ENCODE data around the gene GLI3. TPM values are rescaled to one million over a fixed set of nuclear protein-coding genes. Genes with fewer than 3 reads are reported as not detected.

The GLI3 gene
- total and polyA plus RNA-seq, 10 of the 15 experiments (the other 5 are each of a cell fraction or from before 2014, with no cell fraction given): 0.01 TPM; not detected in 8

DNA sequence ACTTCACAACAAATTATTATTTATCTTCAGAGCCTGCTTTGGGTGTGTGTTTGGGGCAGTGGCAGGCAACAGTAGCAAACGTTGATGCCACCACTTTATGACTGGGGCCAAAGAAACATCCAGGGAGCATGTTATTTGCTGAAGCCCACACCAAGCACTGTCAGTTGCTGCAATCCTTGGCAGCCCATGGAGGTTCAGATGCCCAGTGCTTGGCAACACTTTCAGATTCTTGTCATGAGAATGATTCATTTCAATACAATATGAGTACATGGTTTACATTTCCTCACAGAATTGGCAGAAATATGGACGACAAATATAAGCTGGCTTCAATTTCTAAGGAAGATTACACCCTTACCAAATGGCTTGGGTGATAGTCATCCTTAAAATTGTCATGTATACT lies 46.5 kb upstream of the GLI3 start (continued):
- TF ChIP-seq, protein P1, sequence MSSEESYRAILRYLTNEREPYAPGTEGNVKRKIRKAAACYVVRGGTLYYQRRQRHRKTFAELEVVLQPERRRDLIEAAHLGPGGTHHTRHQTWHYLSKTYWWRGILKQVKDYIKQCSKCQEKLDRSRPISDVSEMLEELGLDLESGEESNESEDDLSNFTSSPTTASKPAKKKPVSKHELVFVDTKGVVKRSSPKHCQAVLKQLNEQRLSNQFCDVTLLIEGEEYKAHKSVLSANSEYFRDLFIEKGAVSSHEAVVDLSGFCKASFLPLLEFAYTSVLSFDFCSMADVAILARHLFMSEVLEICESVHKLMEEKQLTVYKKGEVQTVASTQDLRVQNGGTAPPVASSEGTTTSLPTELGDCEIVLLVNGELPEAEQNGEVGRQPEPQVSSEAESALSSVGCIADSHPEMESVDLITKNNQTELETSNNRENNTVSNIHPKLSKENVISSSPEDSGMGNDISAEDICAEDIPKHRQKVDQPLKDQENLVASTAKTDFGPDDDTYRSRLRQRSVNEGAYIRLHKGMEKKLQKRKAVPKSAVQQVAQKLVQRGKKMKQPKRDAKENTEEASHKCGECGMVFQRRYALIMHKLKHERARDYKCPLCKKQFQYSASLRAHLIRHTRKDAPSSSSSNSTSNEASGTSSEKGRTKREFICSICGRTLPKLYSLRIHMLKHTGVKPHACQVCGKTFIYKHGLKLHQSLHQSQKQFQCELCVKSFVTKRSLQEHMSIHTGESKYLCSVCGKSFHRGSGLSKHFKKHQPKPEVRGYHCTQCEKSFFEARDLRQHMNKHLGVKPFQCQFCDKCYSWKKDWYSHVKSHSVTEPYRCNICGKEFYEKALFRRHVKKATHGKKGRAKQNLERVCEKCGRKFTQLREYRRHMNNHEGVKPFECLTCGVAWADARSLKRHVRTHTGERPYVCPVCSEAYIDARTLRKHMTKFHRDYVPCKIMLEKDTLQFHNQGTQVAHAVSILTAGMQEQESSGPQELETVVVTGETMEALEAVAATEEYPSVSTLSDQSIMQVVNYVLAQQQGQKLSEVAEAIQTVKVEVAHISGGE (CRISPR knock-in tag; IDR thresholded peaks at IDR 0.05): no peak

DNA sequence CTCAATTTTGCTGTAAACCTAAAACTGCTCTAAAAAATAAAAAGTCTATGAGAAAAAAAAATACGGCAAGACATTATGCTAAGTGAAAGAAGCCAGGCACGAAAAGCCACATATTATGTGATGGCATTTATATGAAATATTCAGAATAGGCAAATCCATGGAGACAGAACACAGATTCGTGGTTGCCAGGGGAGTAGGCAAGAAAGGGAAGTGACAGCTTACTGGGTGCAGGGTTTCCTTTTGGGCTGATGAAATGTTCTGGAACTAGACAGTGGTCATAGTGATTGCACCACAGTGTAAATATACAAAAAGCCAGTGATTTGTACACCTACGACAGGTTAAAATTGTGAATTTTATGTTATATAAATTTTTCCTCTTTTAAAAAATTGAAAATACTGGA lies 41.3 kb upstream of the GLI3 start:
- Histone ChIP-seq H3K9me3 (replicated peaks; ENCODE audit: control insufficient read depth, insufficient read depth, low read length) (no peaks in the 10 kb centered on the region), H3K36me3 (ENCODE audit: control insufficient read depth in 2 of 2, insufficient read depth in 2 of 2, low read length in 1 of 2) (no peaks in the 10 kb centered on the region), H3K4me1 (ENCODE audit: control insufficient read depth, insufficient read depth, low read length) (no peaks in the 10 kb centered on the region), H2AFZ (ENCODE audit: control insufficient read depth, low read depth, low read length) (no peak overlapping the region), H3K79me2 (ENCODE audit: control insufficient read depth, insufficient read depth, low read length) (no peaks in the 10 kb centered on the region), H3K27ac (ENCODE audit: control insufficient read depth, insufficient read depth) (no peak overlapping the region), H3K9ac (ENCODE audit: control insufficient read depth, insufficient read depth, low read length) (no peak overlapping the region), H3K4me3 (no peak overlapping the region), H3K4me2 (ENCODE audit: control insufficient read depth, insufficient read depth) (no peak overlapping the region), H4K20me1 (ENCODE audit: control insufficient read depth, insufficient read depth) (no peaks in the 10 kb centered on the region), H3K27me3 (replicated peaks in 1 of 2; ENCODE audit: control insufficient read depth in 2 of 2, insufficient read depth in 2 of 2, low read length in 1 of 2) (no peaks in the 10 kb centered on the region)
- CTCF ChIA-PET: no interaction called here
- no TSS peak for BruUV-seq (replicated peaks)
- intact Hi-C loops (cut with micrococcal nuclease; ENCODE audit: unreplicated experiment): no loop called here
- SMC1A ChIA-PET (ENCODE audit: uncharacterized antibody, unreplicated experiment): no interaction called here
- ATAC-seq: no peak
- WGBS (ENCODE audit: insufficient coverage, insufficient replicate concordance, low lambda C conversion rate, missing lambda C conversion rate): 22% methylated on average over 4 of the region's 4 CpGs
- FAIRE-seq: no peak
- POLR2A ChIA-PET: no interaction called here
- no peak for DNase-seq (ENCODE audit: low read depth, low spot score)
- RAD21 ChIA-PET (ENCODE audit: unreplicated experiment): no interaction called here
- in situ Hi-C loops (cut with MboI): no loop called here
- TF ChIP-seq HCFC1 (IDR thresholded peaks at IDR 0.05; ENCODE audit: low read length): no peak
- TF ChIP-seq, protein P2, sequence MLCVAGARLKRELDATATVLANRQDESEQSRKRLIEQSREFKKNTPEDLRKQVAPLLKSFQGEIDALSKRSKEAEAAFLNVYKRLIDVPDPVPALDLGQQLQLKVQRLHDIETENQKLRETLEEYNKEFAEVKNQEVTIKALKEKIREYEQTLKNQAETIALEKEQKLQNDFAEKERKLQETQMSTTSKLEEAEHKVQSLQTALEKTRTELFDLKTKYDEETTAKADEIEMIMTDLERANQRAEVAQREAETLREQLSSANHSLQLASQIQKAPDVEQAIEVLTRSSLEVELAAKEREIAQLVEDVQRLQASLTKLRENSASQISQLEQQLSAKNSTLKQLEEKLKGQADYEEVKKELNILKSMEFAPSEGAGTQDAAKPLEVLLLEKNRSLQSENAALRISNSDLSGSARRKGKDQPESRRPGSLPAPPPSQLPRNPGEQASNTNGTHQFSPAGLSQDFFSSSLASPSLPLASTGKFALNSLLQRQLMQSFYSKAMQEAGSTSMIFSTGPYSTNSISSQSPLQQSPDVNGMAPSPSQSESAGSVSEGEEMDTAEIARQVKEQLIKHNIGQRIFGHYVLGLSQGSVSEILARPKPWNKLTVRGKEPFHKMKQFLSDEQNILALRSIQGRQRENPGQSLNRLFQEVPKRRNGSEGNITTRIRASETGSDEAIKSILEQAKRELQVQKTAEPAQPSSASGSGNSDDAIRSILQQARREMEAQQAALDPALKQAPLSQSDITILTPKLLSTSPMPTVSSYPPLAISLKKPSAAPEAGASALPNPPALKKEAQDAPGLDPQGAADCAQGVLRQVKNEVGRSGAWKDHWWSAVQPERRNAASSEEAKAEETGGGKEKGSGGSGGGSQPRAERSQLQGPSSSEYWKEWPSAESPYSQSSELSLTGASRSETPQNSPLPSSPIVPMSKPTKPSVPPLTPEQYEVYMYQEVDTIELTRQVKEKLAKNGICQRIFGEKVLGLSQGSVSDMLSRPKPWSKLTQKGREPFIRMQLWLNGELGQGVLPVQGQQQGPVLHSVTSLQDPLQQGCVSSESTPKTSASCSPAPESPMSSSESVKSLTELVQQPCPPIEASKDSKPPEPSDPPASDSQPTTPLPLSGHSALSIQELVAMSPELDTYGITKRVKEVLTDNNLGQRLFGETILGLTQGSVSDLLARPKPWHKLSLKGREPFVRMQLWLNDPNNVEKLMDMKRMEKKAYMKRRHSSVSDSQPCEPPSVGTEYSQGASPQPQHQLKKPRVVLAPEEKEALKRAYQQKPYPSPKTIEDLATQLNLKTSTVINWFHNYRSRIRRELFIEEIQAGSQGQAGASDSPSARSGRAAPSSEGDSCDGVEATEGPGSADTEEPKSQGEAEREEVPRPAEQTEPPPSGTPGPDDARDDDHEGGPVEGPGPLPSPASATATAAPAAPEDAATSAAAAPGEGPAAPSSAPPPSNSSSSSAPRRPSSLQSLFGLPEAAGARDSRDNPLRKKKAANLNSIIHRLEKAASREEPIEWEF (IDR thresholded peaks at IDR 0.05; ENCODE audit: insufficient replicate concordance, low read depth, low read length): no peak
- no peak for TF ChIP-seq JUNB (IDR thresholded peaks at IDR 0.05)
- TF ChIP-seq, protein P3, sequence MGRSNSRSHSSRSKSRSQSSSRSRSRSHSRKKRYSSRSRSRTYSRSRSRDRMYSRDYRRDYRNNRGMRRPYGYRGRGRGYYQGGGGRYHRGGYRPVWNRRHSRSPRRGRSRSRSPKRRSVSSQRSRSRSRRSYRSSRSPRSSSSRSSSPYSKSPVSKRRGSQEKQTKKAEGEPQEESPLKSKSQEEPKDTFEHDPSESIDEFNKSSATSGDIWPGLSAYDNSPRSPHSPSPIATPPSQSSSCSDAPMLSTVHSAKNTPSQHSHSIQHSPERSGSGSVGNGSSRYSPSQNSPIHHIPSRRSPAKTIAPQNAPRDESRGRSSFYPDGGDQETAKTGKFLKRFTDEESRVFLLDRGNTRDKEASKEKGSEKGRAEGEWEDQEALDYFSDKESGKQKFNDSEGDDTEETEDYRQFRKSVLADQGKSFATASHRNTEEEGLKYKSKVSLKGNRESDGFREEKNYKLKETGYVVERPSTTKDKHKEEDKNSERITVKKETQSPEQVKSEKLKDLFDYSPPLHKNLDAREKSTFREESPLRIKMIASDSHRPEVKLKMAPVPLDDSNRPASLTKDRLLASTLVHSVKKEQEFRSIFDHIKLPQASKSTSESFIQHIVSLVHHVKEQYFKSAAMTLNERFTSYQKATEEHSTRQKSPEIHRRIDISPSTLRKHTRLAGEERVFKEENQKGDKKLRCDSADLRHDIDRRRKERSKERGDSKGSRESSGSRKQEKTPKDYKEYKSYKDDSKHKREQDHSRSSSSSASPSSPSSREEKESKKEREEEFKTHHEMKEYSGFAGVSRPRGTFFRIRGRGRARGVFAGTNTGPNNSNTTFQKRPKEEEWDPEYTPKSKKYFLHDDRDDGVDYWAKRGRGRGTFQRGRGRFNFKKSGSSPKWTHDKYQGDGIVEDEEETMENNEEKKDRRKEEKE (IDR thresholded peaks at IDR 0.05): no peak
- TF ChIP-seq, protein P4, sequence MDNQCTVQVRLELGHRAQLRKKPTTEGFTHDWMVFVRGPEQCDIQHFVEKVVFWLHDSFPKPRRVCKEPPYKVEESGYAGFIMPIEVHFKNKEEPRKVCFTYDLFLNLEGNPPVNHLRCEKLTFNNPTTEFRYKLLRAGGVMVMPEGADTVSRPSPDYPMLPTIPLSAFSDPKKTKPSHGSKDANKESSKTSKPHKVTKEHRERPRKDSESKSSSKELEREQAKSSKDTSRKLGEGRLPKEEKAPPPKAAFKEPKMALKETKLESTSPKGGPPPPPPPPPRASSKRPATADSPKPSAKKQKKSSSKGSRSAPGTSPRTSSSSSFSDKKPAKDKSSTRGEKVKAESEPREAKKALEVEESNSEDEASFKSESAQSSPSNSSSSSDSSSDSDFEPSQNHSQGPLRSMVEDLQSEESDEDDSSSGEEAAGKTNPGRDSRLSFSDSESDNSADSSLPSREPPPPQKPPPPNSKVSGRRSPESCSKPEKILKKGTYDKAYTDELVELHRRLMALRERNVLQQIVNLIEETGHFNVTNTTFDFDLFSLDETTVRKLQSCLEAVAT (IDR thresholded peaks at IDR 0.05): no peak
- TF ChIP-seq, protein P5, sequence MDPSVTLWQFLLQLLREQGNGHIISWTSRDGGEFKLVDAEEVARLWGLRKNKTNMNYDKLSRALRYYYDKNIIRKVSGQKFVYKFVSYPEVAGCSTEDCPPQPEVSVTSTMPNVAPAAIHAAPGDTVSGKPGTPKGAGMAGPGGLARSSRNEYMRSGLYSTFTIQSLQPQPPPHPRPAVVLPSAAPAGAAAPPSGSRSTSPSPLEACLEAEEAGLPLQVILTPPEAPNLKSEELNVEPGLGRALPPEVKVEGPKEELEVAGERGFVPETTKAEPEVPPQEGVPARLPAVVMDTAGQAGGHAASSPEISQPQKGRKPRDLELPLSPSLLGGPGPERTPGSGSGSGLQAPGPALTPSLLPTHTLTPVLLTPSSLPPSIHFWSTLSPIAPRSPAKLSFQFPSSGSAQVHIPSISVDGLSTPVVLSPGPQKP (IDR thresholded peaks at IDR 0.05; ENCODE audit: low read depth, low read length): no peak
- no peak for TF ChIP-seq TCF3 (IDR thresholded peaks at IDR 0.05; ENCODE audit: borderline replicate concordance, insufficient read depth, low read depth, low read length)

Measured in GM12878 (cell line).